NT2/D1 (cell line): ENCODE measurements around the gene ZBTB42.

ENCODE experiments used
- DNase-seq: peaks from one replicate; pipeline ENCODE4 v3.0.0-alpha.2; 2011; ENCODE audit warnings: low read depth, low spot score
- H3K27me3 ChIP-seq: 2 replicates; pipeline ENCODE4 v1.6.0; 2011; ENCODE audit warnings: mild to moderate bottlenecking; ENCODE audit not compliant: insufficient read length, insufficient read depth
- H3K36me3 ChIP-seq: 2 replicates; pipeline ENCODE4 v1.6.1; 2011; ENCODE audit warnings: mild to moderate bottlenecking, low read length, mixed read lengths; ENCODE audit not compliant: insufficient read depth, insufficient read length
- H3K4me1 ChIP-seq: 2 replicates; pipeline ENCODE4 v1.5.1; 2011; ENCODE audit not compliant: insufficient read depth, insufficient read length
- H3K4me3 ChIP-seq: 2 replicates; pipeline ENCODE4 v1.5.1; 2011; ENCODE audit warnings: low read depth; ENCODE audit not compliant: insufficient read length
- H3K9ac ChIP-seq: 2 replicates; pipeline ENCODE4 v1.6.0; 2011; ENCODE audit warnings: low read depth; ENCODE audit not compliant: insufficient read length
- H3K9me3 ChIP-seq: 2 replicates; pipeline ENCODE4 v1.5.1; 2011; ENCODE audit warnings: mild to moderate bottlenecking, low read length; ENCODE audit not compliant: insufficient read depth
- SUZ12 ChIP-seq: IDR thresholded peaks from 2 replicates; pipeline ENCODE4 v1.6.1; 2011; ENCODE audit not compliant: insufficient read length, insufficient read depth; ENCODE audit errors: extremely low read depth
- YY1 ChIP-seq: IDR thresholded peaks from 2 replicates; pipeline ENCODE4 v1.6.1; 2011; ENCODE audit not compliant: insufficient read length, insufficient read depth
- ZNF274 ChIP-seq: IDR thresholded peaks from 2 replicates; pipeline ENCODE4 v1.6.1; 2011; ENCODE audit warnings: mild to moderate bottlenecking, low read depth, low read length

The ZBTB42 gene

DNA sequence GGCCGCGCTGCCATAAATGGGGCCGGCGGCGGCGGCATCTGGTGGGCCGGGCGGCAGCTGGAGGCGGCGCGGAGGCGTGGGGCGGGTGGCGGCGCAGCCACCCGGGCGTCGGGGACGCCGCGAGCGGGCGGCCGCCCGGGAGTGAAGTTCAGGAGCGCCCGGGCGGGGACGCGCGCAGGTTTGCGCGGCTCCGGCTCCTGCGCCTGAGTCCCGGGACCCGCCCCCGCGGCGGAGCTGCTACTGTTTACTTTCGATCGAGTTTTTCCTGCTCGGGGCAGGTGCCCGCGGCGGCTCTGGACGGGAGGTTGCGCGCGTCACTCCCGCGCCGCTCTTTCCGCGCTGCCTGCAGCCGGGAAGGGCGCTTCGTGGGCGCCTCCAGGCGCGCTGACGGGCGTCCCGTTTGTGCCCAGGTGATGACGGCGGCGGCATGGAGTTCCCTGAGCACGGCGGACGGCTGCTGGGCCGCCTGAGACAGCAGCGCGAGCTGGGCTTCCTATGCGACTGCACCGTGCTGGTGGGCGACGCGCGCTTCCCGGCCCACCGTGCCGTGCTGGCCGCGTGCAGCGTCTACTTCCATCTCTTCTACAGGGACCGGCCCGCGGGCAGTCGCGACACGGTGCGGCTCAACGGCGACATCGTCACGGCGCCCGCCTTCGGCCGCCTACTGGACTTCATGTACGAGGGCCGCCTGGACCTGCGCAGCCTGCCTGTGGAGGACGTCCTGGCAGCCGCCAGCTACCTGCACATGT is at the start of gene ZBTB42:
Gene ZBTB42, plus strand, starts transcription at position 331 of the 749 bp plus-strand sequence. Its CDS starts 97 bp downstream, at position 428.
- peaks cover 44% of the 10 kb centered on the region for H3K4me1 ChIP-seq
- H3K9me3 ChIP-seq = no peaks in the 10 kb centered on the region
- H3K27me3 ChIP-seq = peaks cover 33% of the 10 kb centered on the region
- no peak for DNase-seq
- peak within 1 kb of the TSS; percentile 85 for H3K9ac ChIP-seq
- peaks cover 12% of the 10 kb centered on the region for H3K36me3 ChIP-seq
- H3K4me3 ChIP-seq = peak within 1 kb of the TSS; percentile 64
- no peak for TF ChIP-seq SUZ12
- TF ChIP-seq YY1 = no peak
- no peak for TF ChIP-seq ZNF274

DNA sequence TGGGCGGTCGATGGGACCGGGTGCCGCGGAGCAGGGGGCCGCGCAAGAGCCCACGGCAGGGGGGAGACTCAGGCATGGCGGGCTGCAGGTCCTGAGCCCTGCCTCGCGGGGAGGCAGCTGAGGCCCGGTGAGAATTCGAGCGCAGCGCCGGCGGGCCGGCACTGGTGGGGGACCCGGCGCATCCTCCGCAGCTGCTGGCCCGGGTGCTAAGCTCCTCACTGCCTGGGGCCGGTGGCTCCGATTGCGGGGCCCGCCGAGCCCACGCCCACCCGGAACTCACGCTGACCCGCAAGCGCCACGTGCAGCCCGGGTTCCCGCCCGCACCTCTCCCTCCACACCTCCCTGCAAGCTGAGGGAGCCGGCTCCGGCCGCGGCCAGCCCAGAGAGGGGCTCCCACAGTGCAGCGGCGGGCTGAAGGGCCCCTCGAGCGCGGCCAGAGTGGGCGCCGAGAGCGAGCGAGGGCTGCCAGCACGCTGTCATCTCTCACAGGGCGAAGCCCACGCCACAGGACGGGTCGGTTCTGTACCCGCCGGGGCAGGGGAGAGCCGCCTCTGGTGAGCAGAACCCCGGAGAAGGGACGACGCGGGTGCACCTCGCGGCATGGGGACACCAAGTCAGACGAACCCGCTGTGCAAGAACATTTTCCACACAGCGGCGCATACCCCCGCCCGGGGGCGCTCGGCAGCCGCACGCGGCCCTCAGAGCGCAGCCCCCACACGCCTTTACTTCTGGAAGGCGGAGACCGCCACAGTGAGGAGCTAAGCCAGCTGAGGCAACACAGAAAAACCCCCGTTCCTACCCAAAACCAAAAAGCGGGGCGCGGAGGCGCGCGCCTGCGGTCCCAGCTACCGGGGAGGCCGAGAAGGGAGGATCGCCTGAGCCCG is 49.1 kb upstream of the ZBTB42 start:
- Histone ChIP-seq H3K4me3 (peak overlapping the region; percentile 31), H3K4me1 (peaks cover 23% of the 10 kb centered on the region), H3K9ac (peak overlapping the region; percentile 52), H3K27me3 (no peaks in the 10 kb centered on the region), H3K9me3 (peaks cover 27% of the 10 kb centered on the region; the same call in 1 of the 2 replicates), H3K36me3 (peaks cover 30% of the 10 kb centered on the region)
- no peak for TF ChIP-seq ZNF274
- no peak for TF ChIP-seq SUZ12
- no peak for TF ChIP-seq YY1
- DNase-seq = no peak

GRCh38 chr14:104752423-104752734 is 48.5 kb upstream of the ZBTB42 start:
- Histone ChIP-seq H3K4me1 (peaks cover 23% of the 10 kb centered on the region), H3K27me3 (no peaks in the 10 kb centered on the region), H3K4me3 (peak overlapping the region; percentile 31), H3K9ac (peak overlapping the region; percentile 52), H3K36me3 (peaks cover 35% of the 10 kb centered on the region), H3K9me3 (peaks cover 27% of the 10 kb centered on the region; the same call in 1 of the 2 replicates)
- TF ChIP-seq SUZ12 (no peak), YY1 (no peak), ZNF274 (no peak)
- DNase-seq = no peak

DNA sequence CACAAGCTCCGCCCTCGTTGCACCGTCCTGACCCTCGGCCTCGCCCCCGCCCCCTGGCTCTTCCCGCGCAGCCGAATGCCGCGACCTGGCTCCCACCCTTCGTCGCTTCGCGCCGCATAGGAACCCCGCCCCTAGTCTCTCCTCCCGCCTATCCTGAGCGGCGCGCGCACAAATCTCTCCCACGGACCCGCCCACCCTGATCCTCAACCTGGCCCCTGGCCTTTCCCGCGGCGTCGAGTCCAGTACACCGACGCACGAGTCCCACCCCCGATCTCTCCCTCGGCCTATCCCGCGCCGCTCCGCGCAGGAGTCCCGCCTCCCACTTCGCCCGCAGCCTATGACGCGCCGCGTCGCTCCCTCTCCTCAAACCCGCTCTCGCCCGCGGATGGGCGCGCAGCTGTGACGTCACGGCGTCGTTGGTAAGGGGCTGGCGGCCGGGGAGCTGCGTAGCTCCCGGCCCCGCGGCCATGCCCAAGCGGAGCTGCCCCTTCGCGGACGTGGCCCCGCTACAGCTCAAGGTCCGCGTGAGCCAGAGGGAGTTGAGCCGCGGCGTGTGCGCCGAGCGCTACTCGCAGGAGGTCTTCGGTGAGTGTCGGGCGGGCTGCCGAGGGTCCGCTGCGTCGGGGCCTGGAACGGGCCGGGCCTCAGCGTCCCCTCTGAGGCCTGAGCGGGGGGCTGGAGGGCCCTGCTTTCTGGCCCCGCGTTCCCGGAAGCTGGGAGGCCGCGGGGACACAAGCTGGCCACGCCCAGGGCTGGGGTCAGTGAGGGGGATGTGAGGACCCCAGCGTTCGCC is 48.0 kb upstream of the ZBTB42 start, which contains the start of gene SIVA1:
Gene SIVA1, plus strand, starts transcription at position 413 of the 793 bp plus-strand sequence. Its CDS starts 55 bp downstream, at position 468.
- peak; percentile 97 for DNase-seq
- Histone ChIP-seq H3K9me3 (peaks cover 27% of the 10 kb centered on the region; the same call in 1 of the 2 replicates), H3K36me3 (peaks cover 41% of the 10 kb centered on the region), H3K4me1 (peaks cover 21% of the 10 kb centered on the region), H3K4me3 (peak within 1 kb of the TSS; percentile 91), H3K9ac (peak within 1 kb of the TSS; percentile 99), H3K27me3 (no peaks in the 10 kb centered on the region)
- TF ChIP-seq SUZ12 = no peak
- no peak for TF ChIP-seq YY1
- no peak for TF ChIP-seq ZNF274

- no peak for TF ChIP-seq ZNF274
- no peak for TF ChIP-seq SUZ12
- TF ChIP-seq YY1 = no peak
- H3K36me3 ChIP-seq = peaks cover 47% of the 10 kb centered on the region
Measured at GRCh38 chr14:104753528-104754212, 47.2 kb upstream of the ZBTB42 start.

GRCh38 chr14:104754213-104754851 is 46.6 kb upstream of the ZBTB42 start:
- peak overlapping the region; percentile 99 for H3K9ac ChIP-seq
- peak overlapping the region; percentile 91 for H3K4me3 ChIP-seq
- no peaks in the 10 kb centered on the region for H3K27me3 ChIP-seq
- H3K4me1 ChIP-seq = peaks cover 13% of the 10 kb centered on the region
- DNase-seq = no peak
- peaks cover 53% of the 10 kb centered on the region for H3K36me3 ChIP-seq
- no peak for TF ChIP-seq YY1
- no peak for TF ChIP-seq SUZ12
- no peak for TF ChIP-seq ZNF274
- peaks cover 27% of the 10 kb centered on the region; the same call in 1 of the 2 replicates for H3K9me3 ChIP-seq

More at GRCh38 chr14:104753528-104754212, 47.2 kb upstream of the ZBTB42 start:
- peak overlapping the region; percentile 91 for H3K4me3 ChIP-seq
- peak overlapping the region; percentile 99 for H3K9ac ChIP-seq
- peaks cover 27% of the 10 kb centered on the region; the same call in 1 of the 2 replicates for H3K9me3 ChIP-seq
- peaks cover 18% of the 10 kb centered on the region for H3K4me1 ChIP-seq
- no peaks in the 10 kb centered on the region for H3K27me3 ChIP-seq
- DNase-seq = no peak
